Stimulated activated naive CD8-positive, alpha-beta T cell treated with anti-CD3 and anti-CD28 coated beads, Interleukin-15, amount 100 ng/mL, for 72 hours (primary cell): ENCODE data around the gene KRTAP10-12.
"Not testable (repeated sequence)": the region's sequence is repeated elsewhere in the genome, so short reads cannot be mapped to it uniquely, and the experiment has no call there.

Source experiments
- ATAC-seq: fragments of 150-1000 bp; cut with Tn5 transposase; 2 replicates; pipeline ENCODE4 v1.10.0; 2021; ENCODE audit warnings: mild to moderate bottlenecking, moderate library complexity
- DNase-seq, 2 donors: peaks; one replicate each; pipeline ENCODE4 v3.0.0; 2021 to 2022
- H3K27ac Mint-ChIP-seq, 2 donors: one replicate each; pipeline ENCODE4 v1.8.0; 2022; ENCODE audit warnings: mild to moderate bottlenecking in 2 of 2, mixed read lengths in 2 of 2, moderate library complexity in 2 of 2
- H3K27me3 Mint-ChIP-seq: one replicate; pipeline ENCODE4 v1.8.0; 2022; ENCODE audit warnings: mixed read lengths
- H3K4me1 Mint-ChIP-seq: one replicate; pipeline ENCODE4 v1.8.0; 2022; ENCODE audit warnings: mild to moderate bottlenecking, mixed read lengths
- H3K4me3 Mint-ChIP-seq, 2 donors: one replicate each; pipeline ENCODE4 v1.8.0; 2022; ENCODE audit warnings: mild to moderate bottlenecking in 2 of 2, mixed read lengths in 2 of 2, moderate library complexity in 1 of 2
- H3K9me3 Mint-ChIP-seq, 2 donors: one replicate each; pipeline ENCODE4 v1.8.0; 2022; ENCODE audit warnings: mixed read lengths in 2 of 2

Gene KRTAP10-12

DNA sequence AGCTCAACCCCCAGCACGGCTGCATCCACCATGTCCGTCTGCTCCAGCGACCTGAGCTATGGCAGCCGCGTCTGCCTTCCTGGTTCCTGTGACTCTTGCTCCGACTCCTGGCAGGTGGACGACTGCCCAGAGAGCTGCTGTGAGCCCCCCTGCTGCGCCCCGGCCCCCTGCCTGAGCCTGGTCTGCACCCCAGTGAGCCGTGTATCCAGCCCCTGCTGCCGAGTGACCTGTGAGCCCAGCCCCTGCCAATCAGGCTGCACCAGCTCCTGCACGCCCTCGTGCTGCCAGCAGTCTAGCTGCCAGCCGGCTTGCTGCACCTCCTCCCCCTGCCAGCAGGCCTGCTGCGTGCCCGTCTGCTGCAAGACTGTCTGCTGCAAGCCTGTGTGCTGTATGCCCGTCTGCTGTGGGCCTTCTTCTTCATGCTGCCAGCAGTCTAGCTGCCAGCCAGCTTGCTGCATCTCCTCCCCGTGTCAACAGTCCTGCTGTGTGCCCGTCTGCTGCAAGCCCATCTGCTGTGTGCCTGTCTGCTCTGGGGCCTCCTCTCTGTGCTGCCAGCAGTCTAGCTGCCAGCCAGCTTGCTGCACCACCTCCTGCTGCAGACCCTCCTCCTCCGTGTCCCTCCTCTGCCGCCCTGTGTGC lies at the start of gene KRTAP10-12:
Gene KRTAP10-12, plus strand, starts transcription at position 1 of the 639 bp plus-strand sequence. Its CDS starts 30 bp downstream, at position 31.
- not testable (repeated sequence) for H3K4me3 Mint-ChIP-seq, DNase-seq, ATAC-seq
- peaks cover 19 to 20% of the 10 kb centered on the region in 2 donors for H3K9me3 Mint-ChIP-seq
- peaks cover 71% of the 10 kb centered on the region for H3K27me3 Mint-ChIP-seq
- peak within 1 kb of the TSS in 1 of 2 donors; percentile 72 for H3K27ac Mint-ChIP-seq
- H3K4me1 Mint-ChIP-seq = peaks cover 29% of the 10 kb centered on the region

DNA sequence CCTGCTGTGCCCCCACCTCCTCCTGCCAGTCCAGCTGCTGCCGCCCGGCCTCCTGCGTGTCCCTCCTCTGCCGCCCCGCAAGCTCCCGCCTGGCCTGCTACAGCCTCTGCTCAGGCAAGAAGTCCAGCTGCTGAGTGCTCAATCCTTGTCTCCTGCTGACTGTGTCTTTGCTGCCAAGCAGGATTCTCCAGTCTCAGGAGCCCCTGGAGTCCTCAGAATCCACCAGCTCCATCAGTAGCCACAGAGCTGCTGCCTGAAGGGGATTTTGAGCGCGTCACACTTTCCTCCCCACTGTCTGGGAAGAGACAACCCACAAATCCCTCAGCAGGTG lies 49.8 kb upstream of the KRTAP10-12 start:
- no peaks in the 10 kb centered on the region for H3K27me3 Mint-ChIP-seq
- DNase-seq = no peak
- H3K4me1 Mint-ChIP-seq = peaks cover 32% of the 10 kb centered on the region
- no peak for ATAC-seq
- H3K9me3 Mint-ChIP-seq = peaks cover 26 to 28% of the 10 kb centered on the region in 2 donors
- peak overlapping the region in 1 of 2 donors; percentile 48 for H3K27ac Mint-ChIP-seq
- no peak overlapping the region for H3K4me3 Mint-ChIP-seq

GRCh38 chr21:44648557-44649311 lies 48.2 kb upstream of the KRTAP10-12 start:
- peaks cover 36% of the 10 kb centered on the region for H3K4me1 Mint-ChIP-seq
- peaks cover 14 to 21% of the 10 kb centered on the region in 2 donors for H3K9me3 Mint-ChIP-seq
- ATAC-seq = no peak
- no peaks in the 10 kb centered on the region for H3K27me3 Mint-ChIP-seq
- no peak overlapping the region for H3K27ac Mint-ChIP-seq
- DNase-seq = no peak
- H3K4me3 Mint-ChIP-seq = no peak overlapping the region

DNA sequence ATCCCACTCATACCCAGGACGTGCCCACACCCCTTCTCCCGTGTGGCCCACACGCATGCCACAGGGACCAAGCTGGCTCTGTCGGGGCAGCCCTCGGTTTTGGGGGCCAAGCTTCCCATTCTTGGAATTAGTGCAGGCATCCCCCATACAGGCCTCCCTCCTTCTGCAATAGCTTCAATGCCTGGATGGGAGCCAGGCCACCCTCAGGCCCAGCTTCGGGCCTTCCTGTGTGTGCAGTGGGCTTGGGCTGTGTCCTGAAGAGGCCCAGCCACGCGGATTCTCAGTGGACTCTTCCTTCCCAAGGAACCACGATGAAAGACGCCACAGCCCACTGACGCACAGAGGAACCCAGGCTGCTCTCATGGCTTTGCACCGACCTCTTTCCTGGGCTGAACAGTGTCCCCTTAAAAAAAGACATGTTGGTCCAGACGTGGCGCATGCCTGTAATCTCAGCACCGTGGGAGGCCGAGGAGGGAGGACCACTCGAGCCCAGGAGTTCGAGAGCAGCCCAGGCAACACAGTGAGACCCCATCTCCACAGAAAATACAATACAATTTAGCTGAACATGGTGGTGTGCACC lies 47.4 kb upstream of the KRTAP10-12 start:
- H3K27ac Mint-ChIP-seq = no peak overlapping the region
- no peak overlapping the region for H3K4me3 Mint-ChIP-seq
- peaks cover 6 to 21% of the 10 kb centered on the region in 2 donors for H3K9me3 Mint-ChIP-seq
- H3K27me3 Mint-ChIP-seq = no peaks in the 10 kb centered on the region
- ATAC-seq = no peak
- peaks cover 44% of the 10 kb centered on the region for H3K4me1 Mint-ChIP-seq
- no peak for DNase-seq

DNA sequence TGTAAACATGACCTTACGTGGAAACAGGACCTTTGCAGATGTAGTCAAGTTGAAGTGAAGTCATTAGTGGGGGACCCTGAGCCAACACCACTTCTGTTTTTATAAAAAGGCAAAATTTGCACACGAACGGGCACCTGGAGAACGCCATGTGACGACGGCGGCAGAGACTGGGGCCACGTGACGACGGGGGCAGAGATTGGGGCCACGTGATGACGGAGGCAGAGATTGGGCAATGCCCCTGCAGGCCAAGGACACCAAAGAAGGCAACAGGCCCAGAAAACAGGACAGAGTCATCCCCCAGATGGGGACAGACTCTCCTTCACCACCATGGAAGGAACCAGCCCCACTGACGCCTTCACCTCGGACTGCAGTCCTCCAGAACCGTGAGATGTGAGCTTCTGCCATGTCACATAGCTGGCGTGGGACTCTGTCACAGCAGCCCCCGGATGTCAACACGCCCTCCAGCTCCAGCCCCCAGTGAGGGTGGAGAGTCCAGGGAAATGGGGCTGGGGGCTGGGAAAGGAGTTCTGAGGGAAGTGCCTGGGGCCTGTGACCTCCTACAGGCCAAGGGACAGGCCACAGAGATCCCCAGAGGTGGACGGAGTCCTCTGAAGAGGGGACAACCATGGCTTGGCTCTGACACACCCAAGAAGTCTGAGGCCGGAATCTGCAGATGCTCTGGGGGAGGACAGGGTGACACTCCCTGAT lies 46.6 kb upstream of the KRTAP10-12 start:
- Mint-ChIP-seq H3K4me1 (peaks cover 53% of the 10 kb centered on the region), H3K27ac (no peak overlapping the region), H3K4me3 (no peak overlapping the region), H3K27me3 (no peaks in the 10 kb centered on the region), H3K9me3 (peaks cover 0 to 21% of the 10 kb centered on the region in 2 donors)
- DNase-seq (no peak), ATAC-seq (no peak)

- ATAC-seq (no peak), DNase-seq (no peak)
- Mint-ChIP-seq H3K27ac (peak overlapping the region in 1 of 2 donors; percentile 15), H3K9me3 (peaks cover 3 to 28% of the 10 kb centered on the region in 2 donors), H3K27me3 (no peaks in the 10 kb centered on the region), H3K4me3 (no peak overlapping the region), H3K4me1 (peaks cover 60% of the 10 kb centered on the region)
Measured at GRCh38 chr21:44650973-44651675, 45.8 kb upstream of the KRTAP10-12 start.

DNA sequence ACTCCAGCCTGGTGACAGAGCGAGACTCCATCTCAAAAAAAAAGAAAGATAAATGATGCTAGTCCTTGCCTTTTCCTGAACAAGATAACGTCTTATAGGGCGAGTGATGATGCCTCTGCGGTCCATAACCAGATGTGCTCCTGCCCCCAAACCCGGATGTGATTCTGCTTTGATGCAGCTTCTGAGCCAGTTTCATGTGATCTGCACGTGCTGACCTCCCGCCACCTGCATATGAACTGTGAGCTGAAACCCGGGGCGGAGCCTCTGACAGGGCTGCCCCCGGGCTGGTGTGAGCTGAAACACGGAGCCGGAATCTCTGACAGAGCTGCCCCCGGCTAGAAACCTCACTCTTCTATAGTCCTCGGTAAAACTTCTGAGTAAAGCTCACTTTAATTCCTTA lies 43.8 kb upstream of the KRTAP10-12 start:
- no peak overlapping the region for H3K4me3 Mint-ChIP-seq

DNA sequence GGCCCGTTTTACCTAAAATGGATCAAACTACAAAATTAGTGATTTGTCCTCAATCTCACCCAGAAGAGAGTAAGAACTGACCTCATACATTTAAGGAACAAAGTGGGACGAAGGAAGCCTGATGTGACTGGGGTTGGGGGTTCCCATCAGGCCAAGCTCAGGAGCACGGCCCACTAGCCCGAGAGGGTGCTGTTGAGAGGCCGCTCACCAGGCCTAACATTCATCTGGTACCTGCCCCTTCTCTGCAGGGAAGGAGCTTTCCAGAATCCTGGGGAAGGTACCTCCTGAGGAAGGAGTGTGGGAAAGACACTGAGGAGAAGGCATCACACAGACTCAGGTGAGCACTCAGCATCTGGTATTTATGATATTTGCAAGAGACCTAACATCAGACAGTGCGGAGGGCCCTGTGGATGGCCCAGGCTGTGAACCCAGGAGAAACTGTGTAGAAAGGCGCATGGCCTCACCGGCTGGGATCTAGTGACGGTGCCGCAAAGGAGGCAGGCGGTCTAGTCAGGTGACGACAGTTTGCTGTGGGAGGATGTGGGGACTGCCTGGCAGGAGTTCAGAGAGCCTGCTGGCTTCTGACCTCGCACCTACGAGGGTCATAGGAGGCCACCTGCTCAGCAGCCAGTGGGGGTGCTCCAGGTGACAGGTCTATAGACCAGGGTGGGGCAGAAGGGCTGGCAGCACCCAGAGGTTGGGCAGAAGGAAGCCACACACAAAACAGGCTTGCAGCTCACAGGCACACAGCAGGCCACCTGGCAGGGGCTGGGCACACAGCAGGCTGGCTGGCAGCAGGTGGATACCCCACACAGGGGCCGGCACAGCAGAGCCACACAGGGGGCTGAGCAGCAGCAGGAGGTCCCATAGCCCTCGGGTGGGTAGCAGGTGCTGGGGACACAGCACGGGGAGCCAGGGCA lies 43.1 kb upstream of the KRTAP10-12 start:
- peak; percentile 7 for ATAC-seq
- DNase-seq = no peak
- no peaks in the 10 kb centered on the region for H3K27me3 Mint-ChIP-seq
- H3K4me1 Mint-ChIP-seq = peaks cover 75% of the 10 kb centered on the region
- H3K27ac Mint-ChIP-seq = peak overlapping the region; percentile 20 to 59
- H3K9me3 Mint-ChIP-seq = peaks cover 17 to 55% of the 10 kb centered on the region in 2 donors
- H3K4me3 Mint-ChIP-seq = peak overlapping the region in 1 of 2 donors; percentile 13

More for the DNA sequence above, 43.8 kb upstream of the KRTAP10-12 start:
- Mint-ChIP-seq H3K4me1 (peaks cover 67% of the 10 kb centered on the region), H3K27ac (no peak overlapping the region), H3K9me3 (peaks cover 17 to 48% of the 10 kb centered on the region in 2 donors), H3K27me3 (no peaks in the 10 kb centered on the region)
- DNase-seq (no peak), ATAC-seq (no peak)

DNA sequence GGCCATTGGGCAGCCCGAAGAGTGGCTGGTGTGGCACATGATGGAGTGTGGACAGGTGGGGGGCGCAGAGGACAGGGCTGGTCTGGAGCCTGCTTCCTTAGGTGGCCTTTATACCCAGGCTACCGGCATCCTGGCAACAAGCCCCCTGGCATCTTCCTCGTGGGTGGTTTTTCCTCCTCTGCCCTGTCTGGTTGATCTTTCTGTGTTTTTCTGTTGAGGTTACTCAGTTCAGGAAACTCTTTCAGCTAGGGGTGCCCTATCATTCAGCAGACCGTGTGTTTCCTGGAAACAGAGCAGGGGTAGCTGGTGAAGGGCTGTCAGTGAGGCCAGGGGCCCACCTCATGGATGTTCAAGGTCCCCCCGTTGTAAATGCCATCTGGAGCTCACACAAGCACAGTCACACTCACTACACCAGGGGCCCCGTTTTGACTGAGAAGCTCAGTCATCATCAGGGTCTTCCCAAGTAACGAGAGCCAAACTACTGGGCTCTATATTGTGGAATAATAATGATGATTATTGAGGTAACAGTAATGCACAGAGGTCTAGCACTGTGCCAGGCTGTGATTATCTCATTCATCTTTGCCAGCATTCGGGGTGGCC lies 42.3 kb upstream of the KRTAP10-12 start, which contains the start of gene KRTAP12-4:
Gene KRTAP12-4, minus strand, starts transcription at position 84 of the 600 bp plus-strand sequence. Its CDS starts 45 bp downstream, at position 39.
- H3K27me3 Mint-ChIP-seq = no peaks in the 10 kb centered on the region
- peaks cover 17 to 57% of the 10 kb centered on the region in 2 donors for H3K9me3 Mint-ChIP-seq
- H3K27ac Mint-ChIP-seq = peak within 1 kb of the TSS; percentile 20 to 94
- peak within 1 kb of the TSS in 1 of 2 donors; percentile 13 for H3K4me3 Mint-ChIP-seq
- H3K4me1 Mint-ChIP-seq = peaks cover 79% of the 10 kb centered on the region
- ATAC-seq (no peak), DNase-seq (no peak)

GRCh38 chr21:44656868-44657267 lies 40.1 kb upstream of the KRTAP10-12 start:
- peaks cover 17 to 69% of the 10 kb centered on the region in 2 donors for H3K9me3 Mint-ChIP-seq
- peak overlapping the region; percentile 75 to 77 for H3K4me3 Mint-ChIP-seq
- H3K4me1 Mint-ChIP-seq = peaks cover 71% of the 10 kb centered on the region
- DNase-seq (no peak), ATAC-seq (no peak)
- H3K27me3 Mint-ChIP-seq = no peaks in the 10 kb centered on the region
- peak overlapping the region in 1 of 2 donors; percentile 84 for H3K27ac Mint-ChIP-seq

DNA sequence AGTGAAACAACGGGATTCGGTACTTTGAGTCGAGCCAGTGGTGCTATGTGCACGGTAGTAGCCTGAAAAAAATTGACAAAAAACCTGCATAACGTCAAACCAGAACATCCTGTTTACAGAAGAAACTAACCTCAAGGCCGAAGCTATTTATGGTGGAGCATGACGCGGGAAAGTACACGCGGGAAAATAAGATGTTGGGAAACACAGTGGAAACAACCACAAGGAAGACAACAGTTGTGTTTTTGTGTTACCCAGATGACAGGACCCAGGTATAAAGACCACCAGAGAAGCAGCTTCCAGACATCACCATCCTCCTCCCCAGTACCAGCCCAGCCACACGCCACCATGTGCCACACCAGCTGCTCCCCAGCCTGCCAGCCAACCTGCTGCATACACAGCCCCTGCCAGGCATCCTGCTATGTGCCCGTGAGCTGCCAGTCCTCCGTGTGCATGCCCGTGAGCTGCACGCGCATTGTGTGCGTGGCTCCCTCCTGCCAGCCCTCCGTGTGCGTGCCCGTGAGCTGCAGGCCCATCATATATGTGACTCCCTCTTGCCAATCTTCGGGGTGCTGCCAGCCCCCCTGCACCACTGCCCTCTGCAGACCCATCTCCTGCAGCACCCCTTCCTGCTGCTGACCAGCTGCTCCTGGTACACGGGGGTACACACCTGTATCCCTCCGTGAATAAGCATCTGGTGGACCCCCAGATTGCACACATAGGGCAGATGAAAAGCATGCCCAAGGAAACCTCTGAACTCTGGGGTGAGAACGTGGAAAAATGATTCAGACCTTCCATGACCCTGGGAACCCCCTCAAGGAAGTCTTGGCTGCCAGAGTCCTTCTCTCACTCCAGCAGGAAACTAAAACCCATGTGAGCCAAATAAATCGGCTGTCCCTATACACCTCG lies 39.1 kb upstream of the KRTAP10-12 start, which contains the start of gene KRTAP12-3:
Gene KRTAP12-3, plus strand, starts transcription at position 298 of the 906 bp plus-strand sequence. Its CDS starts 48 bp downstream, at position 346.
- peak; percentile 84 for ATAC-seq
- H3K27me3 Mint-ChIP-seq = no peaks in the 10 kb centered on the region
- DNase-seq = peak in 1 of 2 donors; percentile 31
- H3K4me1 Mint-ChIP-seq = peaks cover 71% of the 10 kb centered on the region
- peak within 1 kb of the TSS; percentile 84 to 92 for H3K27ac Mint-ChIP-seq
- peaks cover 17 to 76% of the 10 kb centered on the region in 2 donors for H3K9me3 Mint-ChIP-seq
- peak within 1 kb of the TSS; percentile 75 to 77 for H3K4me3 Mint-ChIP-seq

DNA sequence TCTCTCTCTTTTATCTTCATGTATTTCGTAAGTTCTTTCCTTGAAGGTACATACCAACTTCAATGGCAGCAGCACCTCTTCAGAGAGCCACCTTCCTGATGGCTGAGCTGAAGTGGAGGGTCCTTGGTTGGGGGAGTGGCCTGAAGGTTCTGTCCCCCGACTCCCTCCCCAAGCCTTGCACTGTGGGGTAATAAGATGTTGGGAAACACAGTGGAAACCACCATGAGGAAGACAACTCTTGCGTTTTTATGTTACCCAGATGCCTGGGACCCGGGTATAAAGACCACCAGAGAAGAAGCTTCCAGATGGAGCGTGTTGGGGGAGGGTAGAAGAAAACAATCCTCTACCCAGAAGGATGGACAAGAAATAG lies 38.4 kb upstream of the KRTAP10-12 start:
- no peak for ATAC-seq

More for the DNA sequence above, 38.4 kb upstream of the KRTAP10-12 start:
- Mint-ChIP-seq H3K27me3 (no peaks in the 10 kb centered on the region), H3K27ac (peak overlapping the region; percentile 1 to 24), H3K9me3 (peaks cover 21 to 72% of the 10 kb centered on the region in 2 donors), H3K4me3 (peak overlapping the region; percentile 75 to 77), H3K4me1 (peaks cover 69% of the 10 kb centered on the region)
- DNase-seq = no peak
